CD14-positive monocyte (primary cell): ENCODE results near the gene TEPSIN. TPM values are rescaled to one million over a fixed set of nuclear protein-coding genes. Genes with fewer than 3 reads are reported as not detected.
A peak's percentile ranks its signal among the peaks of the same experiment; 100 is the strongest.

Experiments
- DNase-seq, 3 donors: peaks; one replicate each; pipeline ENCODE4 v3.0.0-alpha.2; 2011 to 2022
- H2AFZ ChIP-seq: 2 replicates; pipeline ENCODE4 v1.6.0; 2012; ENCODE audit warnings: mild to moderate bottlenecking, low read depth, low read length, inconsistent platforms; ENCODE audit not compliant: insufficient read depth, poor library complexity, severe bottlenecking
- H3K27ac ChIP-seq, 2 donors: 1 replicate in 1 of 2; 2 replicates in 1 of 2; pipeline ENCODE4 v1.5.1; 2012 to 2013; ENCODE audit warnings: low read length in 2 of 2, control low read depth in 1 of 2, inconsistent platforms in 1 of 2, low read depth in 1 of 2, mild to moderate bottlenecking in 1 of 2
- H3K27me3 ChIP-seq, 2 donors: one replicate each; pipeline versions ENCODE4 v1.6.0 to v1.6.1; 2011 to 2013; ENCODE audit warnings: low read length in 2 of 2; ENCODE audit not compliant: control insufficient read depth in 2 of 2, insufficient read depth in 2 of 2
- H3K36me3 ChIP-seq, 2 donors: replicated peaks in 1 of 2; 1 replicate in 1 of 2; 2 replicates in 1 of 2; pipeline versions ENCODE4 v1.5.1 to v1.6.1; 2012 to 2013; ENCODE audit warnings: low read length in 2 of 2, control low read depth in 1 of 2, inconsistent platforms in 1 of 2, mild to moderate bottlenecking in 1 of 2; ENCODE audit not compliant: insufficient read depth in 2 of 2, control insufficient read depth in 1 of 2
- H3K4me1 ChIP-seq, 2 donors: 1 replicate in 1 of 2; 2 replicates in 1 of 2; pipeline versions ENCODE4 v1.5.1 to v1.6.1; 2012 to 2013; ENCODE audit warnings: low read length in 2 of 2, control low read depth in 1 of 2, inconsistent platforms in 1 of 2, mild to moderate bottlenecking in 1 of 2, moderate library complexity in 1 of 2; ENCODE audit not compliant: insufficient read depth in 2 of 2, control insufficient read depth in 1 of 2
- H3K4me2 ChIP-seq: replicated peaks from 2 replicates; pipeline ENCODE3; 2012; ENCODE audit warnings: low read length, moderate library complexity, mild to moderate bottlenecking; ENCODE audit not compliant: poor library complexity, severe bottlenecking; ENCODE audit errors: extremely low read depth
- H3K4me3 ChIP-seq, 3 experiments: fragments of 200-600 bp in 1 of 3; sonication (generic) in 1 of 3; replicated peaks in 1 of 3; 1 replicate in 2 of 3; 2 replicates in 1 of 3; pipeline ENCODE4 v1.5.1; 2011 to 2013; ENCODE audit warnings: low read length in 3 of 3, mild to moderate bottlenecking in 3 of 3, control low read depth in 2 of 3, low read depth in 2 of 3, inconsistent platforms in 1 of 3, moderate library complexity in 1 of 3
- H3K79me2 ChIP-seq: 2 replicates; pipeline ENCODE4 v1.6.0; 2012; ENCODE audit warnings: mild to moderate bottlenecking, control low read depth, inconsistent platforms, low read length, moderate library complexity; ENCODE audit not compliant: insufficient read depth
- H3K9ac ChIP-seq: 2 replicates; pipeline ENCODE4 v1.6.0; 2017; ENCODE audit warnings: low read length, mild to moderate bottlenecking; ENCODE audit not compliant: insufficient read depth, poor library complexity, severe bottlenecking
- H3K9me3 ChIP-seq, 2 donors: replicated peaks in 1 of 2; 1 replicate in 1 of 2; 2 replicates in 1 of 2; pipeline versions ENCODE4 v1.5.1 to v1.6.1; 2012 to 2013; ENCODE audit warnings: low read length in 2 of 2, control low read depth in 1 of 2; ENCODE audit not compliant: control insufficient read depth in 1 of 2, insufficient read depth in 1 of 2
- H4K20me1 ChIP-seq: 2 replicates; pipeline ENCODE4 v1.6.0; 2012; ENCODE audit warnings: mild to moderate bottlenecking, low read length, control low read depth, moderate library complexity; ENCODE audit not compliant: insufficient read depth
- H3K27ac Mint-ChIP-seq, 7 donors: one replicate each; pipeline ENCODE4 v1.8.0; 2020; ENCODE audit warnings: mild to moderate bottlenecking in 7 of 7, mixed read lengths in 7 of 7, moderate library complexity in 6 of 7, inconsistent platforms in 2 of 7
- H3K27me3 Mint-ChIP-seq, 3 donors: one replicate each; pipeline ENCODE4 v1.8.0; 2021 to 2022; ENCODE audit warnings: low read depth in 3 of 3, mild to moderate bottlenecking in 3 of 3, mixed read lengths in 3 of 3, moderate library complexity in 3 of 3, inconsistent platforms in 1 of 3
- H3K36me3 Mint-ChIP-seq, 2 donors: one replicate each; pipeline ENCODE4 v1.8.0; 2020; ENCODE audit warnings: mixed read lengths in 2 of 2, inconsistent platforms in 1 of 2, mild to moderate bottlenecking in 1 of 2
- H3K4me1 Mint-ChIP-seq: one replicate; pipeline ENCODE4 v1.8.0; 2020; ENCODE audit warnings: mild to moderate bottlenecking, mixed read lengths
- H3K4me3 Mint-ChIP-seq, 2 donors: one replicate each; pipeline ENCODE4 v1.8.0; 2020; ENCODE audit warnings: mild to moderate bottlenecking in 2 of 2, mixed read lengths in 2 of 2, moderate library complexity in 1 of 2
- H3K9me3 Mint-ChIP-seq, 7 donors: one replicate each; pipeline ENCODE4 v1.8.0; 2020 to 2022; ENCODE audit warnings: mixed read lengths in 7 of 7, mild to moderate bottlenecking in 6 of 7, moderate library complexity in 6 of 7, inconsistent platforms in 2 of 7
- CTCF ChIP-seq: fragments of 200-600 bp; IDR thresholded peaks from one replicate; pipeline ENCODE4 v1.8.0; 2022; ENCODE audit warnings: antibody characterized with exemption, mild to moderate bottlenecking
- WGBS: methylation state at CpG from one replicate; pipeline ENCODE4 v1.1.5; 2013; ENCODE audit warnings: missing lambda C conversion rate; ENCODE audit not compliant: insufficient coverage; 5-methylcytosine and 5-hydroxymethylcytosine counted together
- intact Hi-C, 2 donors: fragments of 100-400 bp; cut with micrococcal nuclease; formaldehyde crosslinking; loops; one replicate each; pipeline versions ENCODE4 v1.15.0 to v1.15.1; 2023
- polyA plus RNA-seq, 3 donors: library from polyadenylated mRNA; depleted of rRNA in 1 of 3; unstranded in 2 of 3; stranded (reverse) in 1 of 3; fragments of 300-500 nt in 2 of 3; fragments of >200 nt in 1 of 3; fragmentation: Illumina TruSeq in 2 of 3; gene quantifications; 1 replicate in 2 of 3; 2 replicates in 1 of 3; pipeline ENCODE4 v1.2.3, GENCODE V29; 2012 to 2021

Gene TEPSIN
- polyA plus RNA-seq, 3 donors: 3.4 to 136 (median 4.5) TPM

GRCh38 chr17:81198826-81199481, 39.9 kb downstream of the TEPSIN start:
- no peaks in the 10 kb centered on the region for H3K27me3 ChIP-seq
- intact Hi-C loops: no loop called here
- TF ChIP-seq CTCF: no peak
- WGBS: 98% methylated on average over 11 of the region's 22 CpGs
- peaks cover 2 to 4% of the 10 kb centered on the region in 2 donors for H3K4me1 ChIP-seq
- H3K36me3 ChIP-seq: peaks cover 4 to 16% of the 10 kb centered on the region in 2 donors
- H3K4me1 Mint-ChIP-seq: peaks cover 2% of the 10 kb centered on the region
- no peak overlapping the region for H3K9ac ChIP-seq
- peaks cover 14 to 39% of the 10 kb centered on the region in 2 donors for H3K36me3 Mint-ChIP-seq
- DNase-seq: no peak
- H3K9me3 ChIP-seq: no peaks in the 10 kb centered on the region
- H3K27ac ChIP-seq: no peak overlapping the region
- peak overlapping the region in 1 of 7 donors; percentile 3 for H3K27ac Mint-ChIP-seq
- no peaks in the 10 kb centered on the region for H3K79me2 ChIP-seq
- H3K27me3 Mint-ChIP-seq: no peaks in the 10 kb centered on the region
- H4K20me1 ChIP-seq: no peaks in the 10 kb centered on the region
- H3K4me3 ChIP-seq: no peak overlapping the region
- H3K9me3 Mint-ChIP-seq: no peaks in the 10 kb centered on the region
- H2AFZ ChIP-seq: no peak overlapping the region
- H3K4me2 ChIP-seq: no peak overlapping the region
- H3K4me3 Mint-ChIP-seq: no peak overlapping the region

- no peak overlapping the region for H3K4me3 ChIP-seq
- DNase-seq: no peak
These were observed 40.9 kb downstream of the TEPSIN start for GRCh38 chr17:81197831-81198490.

More at GRCh38 chr17:81197831-81198490, 40.9 kb downstream of the TEPSIN start:
- 97% methylated on average over 20 of the region's 21 CpGs for whole genome bisulfite sequencing
- H3K4me3 Mint-ChIP-seq: no peak overlapping the region
- Histone ChIP-seq H3K9ac (no peak overlapping the region), H3K79me2 (no peaks in the 10 kb centered on the region), H3K4me1 (peaks cover 2 to 4% of the 10 kb centered on the region in 2 donors), H3K36me3 (peaks cover 4 to 17% of the 10 kb centered on the region in 2 donors), H3K27ac (no peak overlapping the region), H4K20me1 (no peaks in the 10 kb centered on the region), H3K9me3 (no peaks in the 10 kb centered on the region), H3K4me2 (no peak overlapping the region), H2AFZ (no peak overlapping the region), H3K27me3 (no peaks in the 10 kb centered on the region)
- peaks cover 10 to 33% of the 10 kb centered on the region in 2 donors for H3K36me3 Mint-ChIP-seq
- H3K27me3 Mint-ChIP-seq: no peaks in the 10 kb centered on the region
- H3K27ac Mint-ChIP-seq: no peak overlapping the region
- intact Hi-C loops: no loop called here
- TF ChIP-seq CTCF: no peak
- no peaks in the 10 kb centered on the region for H3K9me3 Mint-ChIP-seq
- H3K4me1 Mint-ChIP-seq: peaks cover 2% of the 10 kb centered on the region
